Calu3 (cell line): Measurements from ENCODE around the gene CALR3. TPM values are rescaled to one million over a fixed set of nuclear protein-coding genes. Genes with fewer than 3 reads are reported as not detected.
A peak's percentile ranks its signal among the peaks of the same experiment; 100 is the strongest.

ENCODE experiments used
- BruUV-seq: library from RNA; stranded (reverse); fragments of 400-500 nt; replicated peaks from 2 replicates; lab custom pipeline; 2021; lab: Mats Ljungman, UMichigan
- CTCF ChIA-PET: fragments of 300-600 bp; sonication (Branson Sonifier 250); formaldehyde crosslinking; loops from one replicate; lab custom pipeline; 2022; ENCODE audit warnings: antibody characterized with exemption; lab: Charles Lee
- DNase-seq: peaks from one replicate; pipeline ENCODE4 v3.0.0; 2022
- H3K27ac Mint-ChIP-seq: one replicate; pipeline ENCODE4 v1.8.0; 2022; ENCODE audit warnings: mixed read lengths; ENCODE audit not compliant: unreplicated experiment
- H3K27me3 Mint-ChIP-seq: one replicate; pipeline ENCODE4 v1.8.0; 2022; ENCODE audit warnings: mixed read lengths; ENCODE audit not compliant: unreplicated experiment
- H3K36me3 Mint-ChIP-seq: one replicate; pipeline ENCODE4 v1.8.0; 2022; ENCODE audit warnings: mild to moderate bottlenecking, moderate library complexity, mixed read lengths; ENCODE audit not compliant: insufficient read depth, unreplicated experiment
- H3K4me1 Mint-ChIP-seq: one replicate; pipeline ENCODE4 v1.8.0; 2022; ENCODE audit warnings: mild to moderate bottlenecking, low read depth, mixed read lengths; ENCODE audit not compliant: unreplicated experiment
- H3K4me3 Mint-ChIP-seq: one replicate; pipeline ENCODE4 v1.8.0; 2022; ENCODE audit warnings: mild to moderate bottlenecking, low read depth, moderate library complexity, mixed read lengths; ENCODE audit not compliant: unreplicated experiment
- H3K9me3 Mint-ChIP-seq: one replicate; pipeline ENCODE4 v1.8.0; 2022; ENCODE audit warnings: low read depth, mixed read lengths; ENCODE audit not compliant: unreplicated experiment
- intact Hi-C: fragments of 100-400 bp; cut with micrococcal nuclease; formaldehyde crosslinking; loops from one replicate; pipeline ENCODE4 v1.10.0; 2022; ENCODE audit not compliant: unreplicated experiment
- total RNA-seq: library from RNA; stranded (reverse); gene quantifications from 2 replicates; pipeline ENCODE4 v1.2.3, GENCODE V29; 2022
- TF ChIP-seq, protein P1 (sequence below): fragments of 200-600 bp; IDR thresholded peaks from one replicate; pipeline ENCODE4 v1.8.0; 2022; ENCODE audit warnings: antibody characterized with exemption; ENCODE audit not compliant: unreplicated experiment

The CALR3 gene
- total RNA-seq, 1 experiment from 2014 or later: not detected

DNA sequence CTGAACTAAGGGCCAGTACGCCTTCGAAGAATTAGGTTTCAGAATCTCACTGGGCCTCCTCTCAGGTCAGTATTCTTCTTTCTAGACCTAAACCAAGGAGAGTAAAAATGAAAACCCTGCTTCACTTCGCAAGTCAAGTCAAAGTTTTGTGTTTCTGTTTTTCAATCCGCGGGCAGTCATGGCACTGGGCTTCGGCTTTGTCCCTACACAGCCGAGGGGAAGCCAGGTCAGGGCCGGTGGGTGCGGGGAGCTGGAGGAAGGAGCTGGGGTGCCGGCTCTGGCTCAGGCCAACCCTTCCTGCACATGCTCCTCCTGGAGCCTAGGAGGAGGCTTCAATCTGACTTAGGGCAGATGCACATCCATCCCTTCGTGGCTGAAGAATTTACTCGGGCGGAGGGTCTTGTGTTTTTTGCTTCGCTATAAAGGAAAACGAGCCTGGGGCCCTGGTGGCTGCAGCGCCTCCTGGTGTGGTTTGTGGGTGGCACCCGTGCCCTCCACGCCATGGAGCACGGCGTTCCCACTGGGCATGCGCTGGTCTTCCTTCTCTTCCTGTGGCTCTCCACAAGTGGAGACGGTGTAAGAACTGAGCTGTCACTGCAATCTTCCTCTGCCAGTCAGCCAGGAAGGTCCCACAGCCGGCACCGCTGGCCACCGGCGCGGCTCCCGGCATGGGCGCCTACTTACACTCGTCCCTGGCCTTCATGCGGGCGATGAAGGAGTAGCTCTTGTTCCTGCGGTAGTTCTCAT lies 22.7 kb upstream of the CALR3 start:
- TF ChIP-seq, protein P1, sequence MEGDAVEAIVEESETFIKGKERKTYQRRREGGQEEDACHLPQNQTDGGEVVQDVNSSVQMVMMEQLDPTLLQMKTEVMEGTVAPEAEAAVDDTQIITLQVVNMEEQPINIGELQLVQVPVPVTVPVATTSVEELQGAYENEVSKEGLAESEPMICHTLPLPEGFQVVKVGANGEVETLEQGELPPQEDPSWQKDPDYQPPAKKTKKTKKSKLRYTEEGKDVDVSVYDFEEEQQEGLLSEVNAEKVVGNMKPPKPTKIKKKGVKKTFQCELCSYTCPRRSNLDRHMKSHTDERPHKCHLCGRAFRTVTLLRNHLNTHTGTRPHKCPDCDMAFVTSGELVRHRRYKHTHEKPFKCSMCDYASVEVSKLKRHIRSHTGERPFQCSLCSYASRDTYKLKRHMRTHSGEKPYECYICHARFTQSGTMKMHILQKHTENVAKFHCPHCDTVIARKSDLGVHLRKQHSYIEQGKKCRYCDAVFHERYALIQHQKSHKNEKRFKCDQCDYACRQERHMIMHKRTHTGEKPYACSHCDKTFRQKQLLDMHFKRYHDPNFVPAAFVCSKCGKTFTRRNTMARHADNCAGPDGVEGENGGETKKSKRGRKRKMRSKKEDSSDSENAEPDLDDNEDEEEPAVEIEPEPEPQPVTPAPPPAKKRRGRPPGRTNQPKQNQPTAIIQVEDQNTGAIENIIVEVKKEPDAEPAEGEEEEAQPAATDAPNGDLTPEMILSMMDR: no peak
- no peaks in the 10 kb centered on the region for H3K4me1 Mint-ChIP-seq
- H3K36me3 Mint-ChIP-seq: peaks cover 40% of the 10 kb centered on the region
- H3K9me3 Mint-ChIP-seq: no peaks in the 10 kb centered on the region
- DNase-seq: no peak
- intact Hi-C loops: no loop called here
- no TSS peak for BruUV-seq
- no peak overlapping the region for H3K27ac Mint-ChIP-seq
- H3K4me3 Mint-ChIP-seq: no peak overlapping the region
- no peaks in the 10 kb centered on the region for H3K27me3 Mint-ChIP-seq
- CTCF ChIA-PET: no interaction called here

DNA sequence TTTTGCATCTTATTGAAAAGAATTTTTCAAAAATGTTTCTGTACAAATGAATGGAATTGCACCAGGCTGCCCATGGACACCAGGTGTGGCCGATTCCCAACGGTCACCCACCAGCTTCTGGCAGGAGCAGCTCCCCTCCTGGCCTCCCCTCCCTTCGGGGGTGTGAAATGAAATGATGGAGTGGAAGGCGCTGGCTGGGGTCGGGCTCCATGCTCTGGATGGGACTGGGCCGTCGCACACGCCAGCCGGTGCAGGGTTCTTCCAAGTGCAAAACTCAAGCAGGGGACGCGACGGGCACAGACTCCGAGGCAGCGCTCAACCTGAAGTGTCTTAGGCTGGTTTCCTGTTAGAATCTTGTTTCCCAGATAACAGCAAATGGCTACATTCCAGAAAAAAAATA lies 22.1 kb upstream of the CALR3 start:
- H3K9me3 Mint-ChIP-seq: no peaks in the 10 kb centered on the region
- BruUV-seq: TSS peak; percentile 72
- CTCF ChIA-PET: no interaction called here
- H3K4me1 Mint-ChIP-seq: no peaks in the 10 kb centered on the region
- H3K27ac Mint-ChIP-seq: no peak overlapping the region
- H3K27me3 Mint-ChIP-seq: no peaks in the 10 kb centered on the region
- H3K36me3 Mint-ChIP-seq: peaks cover 40% of the 10 kb centered on the region
- TF ChIP-seq, protein P1: no peak
- DNase-seq: no peak
- intact Hi-C loops: no loop called here
- no peak overlapping the region for H3K4me3 Mint-ChIP-seq

DNA sequence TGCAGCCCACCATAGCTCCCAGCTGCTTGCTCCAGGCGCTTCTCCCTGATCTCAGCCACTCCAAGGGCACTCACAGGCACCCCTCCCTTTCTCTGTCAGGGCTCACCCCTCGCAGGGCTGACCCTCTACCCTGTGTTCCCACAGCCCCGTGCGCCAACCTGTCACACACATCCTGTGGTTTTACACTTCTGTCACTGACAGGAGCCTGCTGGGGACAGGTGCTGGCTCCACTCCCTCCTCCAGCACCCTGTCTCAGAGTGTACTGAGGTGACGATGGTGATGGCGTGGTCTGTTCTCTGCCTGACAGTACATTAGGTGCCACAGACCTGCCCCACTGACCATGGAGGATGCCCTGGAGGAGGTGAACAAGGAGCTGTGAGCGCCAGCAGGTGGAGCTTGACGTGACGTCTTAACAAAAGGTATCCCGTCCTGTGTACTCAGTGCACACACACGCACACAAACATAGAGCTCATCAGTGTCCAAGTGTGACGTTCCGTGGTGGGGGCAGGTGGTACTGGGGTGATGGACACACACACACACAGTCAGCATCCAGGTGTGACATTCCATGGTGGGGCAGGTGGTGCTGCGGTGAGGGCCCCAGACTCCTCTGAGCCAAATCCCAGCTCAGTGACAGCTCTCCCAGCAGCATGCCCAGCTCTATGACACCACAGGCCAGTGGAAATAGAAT lies 21.1 kb upstream of the CALR3 start:
- CTCF ChIA-PET: no interaction called here
- DNase-seq: no peak
- intact Hi-C loops: no loop called here
- no peak overlapping the region for H3K27ac Mint-ChIP-seq
- no peaks in the 10 kb centered on the region for H3K4me1 Mint-ChIP-seq
- TF ChIP-seq, protein P1: no peak
- peaks cover 30% of the 10 kb centered on the region for H3K36me3 Mint-ChIP-seq
- no TSS peak for BruUV-seq
- H3K9me3 Mint-ChIP-seq: no peaks in the 10 kb centered on the region
- no peak overlapping the region for H3K4me3 Mint-ChIP-seq
- H3K27me3 Mint-ChIP-seq: no peaks in the 10 kb centered on the region

DNA sequence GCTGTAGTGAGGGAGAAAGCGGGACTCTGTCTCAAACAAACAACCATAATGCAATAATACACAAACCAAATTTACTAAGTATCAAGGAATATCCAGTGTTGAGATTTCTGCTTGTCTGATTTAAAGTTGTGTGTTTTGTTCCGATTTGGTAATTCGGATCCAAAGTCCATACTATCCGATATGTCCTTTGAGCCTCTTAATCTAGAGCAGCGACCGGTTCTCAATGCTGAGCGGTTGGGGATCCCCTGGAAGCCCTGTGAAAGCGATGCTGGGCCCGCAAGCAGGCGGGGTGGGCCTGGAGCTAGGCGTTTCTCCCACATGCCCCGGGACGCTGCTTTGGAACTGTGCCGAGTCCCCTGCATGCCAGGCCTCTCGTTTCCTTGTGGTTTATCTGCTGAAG lies 20.4 kb upstream of the CALR3 start:
- H3K36me3 Mint-ChIP-seq: peaks cover 26% of the 10 kb centered on the region

More for the DNA sequence above, 20.4 kb upstream of the CALR3 start:
- no peaks in the 10 kb centered on the region for H3K27me3 Mint-ChIP-seq
- DNase-seq: no peak
- H3K4me1 Mint-ChIP-seq: no peaks in the 10 kb centered on the region
- intact Hi-C loops: no loop called here
- BruUV-seq: no TSS peak
- CTCF ChIA-PET: no interaction called here
- H3K4me3 Mint-ChIP-seq: no peak overlapping the region
- TF ChIP-seq, protein P1: no peak
- H3K9me3 Mint-ChIP-seq: no peaks in the 10 kb centered on the region
- no peak overlapping the region for H3K27ac Mint-ChIP-seq
